C4-2B (cell line): Measurements from ENCODE around the gene STK32C.

Experiments
- CTCF ChIP-seq: fragments of 450-650 bp; conservative IDR thresholded peaks from 2 replicates; pipeline ENCODE4 v1.5.1; 2017; ENCODE audit warnings: mild to moderate bottlenecking
- ZFX ChIP-seq: fragments of 450-650 bp; IDR thresholded peaks from 2 replicates; pipeline ENCODE4 v1.6.1; 2017

- TF ChIP-seq ZFX, result no peak
- no peak for TF ChIP-seq CTCF
Measured at GRCh38 chr10:132305654-132306342, 2.0 kb downstream of the STK32C start.
